ENCODE measurements around the gene TRPC4AP.
"Not testable (repeated sequence)": the region's sequence is repeated elsewhere in the genome, so short reads cannot be mapped to it uniquely, and the experiment has no call there.

The TRPC4AP gene, protein sequence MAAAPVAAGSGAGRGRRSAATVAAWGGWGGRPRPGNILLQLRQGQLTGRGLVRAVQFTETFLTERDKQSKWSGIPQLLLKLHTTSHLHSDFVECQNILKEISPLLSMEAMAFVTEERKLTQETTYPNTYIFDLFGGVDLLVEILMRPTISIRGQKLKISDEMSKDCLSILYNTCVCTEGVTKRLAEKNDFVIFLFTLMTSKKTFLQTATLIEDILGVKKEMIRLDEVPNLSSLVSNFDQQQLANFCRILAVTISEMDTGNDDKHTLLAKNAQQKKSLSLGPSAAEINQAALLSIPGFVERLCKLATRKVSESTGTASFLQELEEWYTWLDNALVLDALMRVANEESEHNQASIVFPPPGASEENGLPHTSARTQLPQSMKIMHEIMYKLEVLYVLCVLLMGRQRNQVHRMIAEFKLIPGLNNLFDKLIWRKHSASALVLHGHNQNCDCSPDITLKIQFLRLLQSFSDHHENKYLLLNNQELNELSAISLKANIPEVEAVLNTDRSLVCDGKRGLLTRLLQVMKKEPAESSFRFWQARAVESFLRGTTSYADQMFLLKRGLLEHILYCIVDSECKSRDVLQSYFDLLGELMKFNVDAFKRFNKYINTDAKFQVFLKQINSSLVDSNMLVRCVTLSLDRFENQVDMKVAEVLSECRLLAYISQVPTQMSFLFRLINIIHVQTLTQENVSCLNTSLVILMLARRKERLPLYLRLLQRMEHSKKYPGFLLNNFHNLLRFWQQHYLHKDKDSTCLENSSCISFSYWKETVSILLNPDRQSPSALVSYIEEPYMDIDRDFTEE

DNA sequence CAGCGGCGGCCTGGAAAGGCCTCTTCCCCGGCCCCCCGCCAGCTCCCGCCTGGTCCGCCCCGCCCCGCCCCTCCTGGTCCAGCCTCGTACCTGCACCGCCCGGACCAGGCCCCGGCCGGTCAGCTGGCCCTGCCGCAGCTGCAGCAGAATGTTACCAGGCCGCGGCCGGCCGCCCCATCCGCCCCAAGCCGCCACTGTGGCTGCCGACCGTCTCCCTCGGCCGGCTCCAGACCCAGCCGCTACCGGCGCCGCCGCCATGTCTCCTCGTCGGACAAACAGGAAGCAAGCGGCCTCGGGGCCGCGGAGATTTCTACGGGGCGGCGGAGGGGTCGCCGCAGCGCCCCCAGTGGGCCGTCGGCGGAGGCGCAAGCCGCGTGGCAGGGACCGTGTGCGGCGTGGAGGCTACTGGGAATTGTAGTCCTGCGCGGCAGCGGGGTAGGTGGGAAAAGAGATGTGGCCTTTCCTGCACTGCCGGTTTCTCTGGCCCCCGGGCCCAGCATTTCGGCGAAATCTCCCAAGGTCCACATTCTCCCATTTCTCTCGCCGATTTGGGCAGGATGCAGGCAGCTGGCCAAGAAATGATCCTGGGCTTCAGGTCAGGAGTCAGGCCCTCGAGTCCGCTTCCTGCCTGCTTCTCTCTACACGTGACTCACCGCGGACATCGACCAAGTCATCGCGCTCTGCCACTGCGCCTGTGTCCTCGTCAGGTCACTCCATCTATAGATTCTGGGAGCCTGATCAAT is at the start of gene TRPC4AP:
TRPC4AP (minus strand) TSS at position 284 of the 743 bp plus-strand sequence; CDS start at position 258, 26 bp downstream.
- FAIRE-seq = no peak

DNA sequence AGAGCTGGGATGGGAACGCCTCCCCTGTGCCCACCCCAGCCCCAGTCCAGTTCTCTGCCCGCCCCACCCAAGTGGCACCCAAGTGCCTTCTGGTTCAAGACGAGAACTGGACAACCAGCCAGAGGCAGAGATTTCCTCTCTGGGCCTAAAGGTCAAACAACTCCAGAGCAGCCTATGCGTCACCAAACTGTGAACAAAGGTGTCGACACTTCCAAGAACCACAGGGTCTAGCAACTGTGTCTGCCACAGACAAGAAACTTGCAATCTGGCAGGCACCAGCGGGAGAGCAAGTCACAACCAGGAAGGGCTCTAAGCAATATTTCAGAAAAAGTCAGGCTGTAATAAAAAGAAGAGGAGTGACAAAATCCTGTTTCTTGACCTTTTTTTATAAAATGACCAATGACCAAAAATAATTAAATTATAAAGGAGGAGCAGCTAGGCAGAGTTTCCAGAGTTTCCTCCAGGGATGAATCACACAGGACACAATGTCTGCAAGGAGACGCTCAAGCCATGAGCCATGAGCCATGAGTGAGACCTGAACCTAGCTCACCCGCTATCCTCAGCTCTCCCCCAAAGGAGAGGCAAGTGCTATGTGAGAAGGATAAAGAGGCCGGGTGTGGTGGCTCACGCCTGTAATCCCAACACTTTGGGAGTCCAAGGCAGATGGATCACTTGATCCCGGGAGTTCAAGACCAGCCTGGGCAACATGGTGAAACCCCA is 43.4 kb upstream of the TRPC4AP start:
- FAIRE-seq = no peak

DNA sequence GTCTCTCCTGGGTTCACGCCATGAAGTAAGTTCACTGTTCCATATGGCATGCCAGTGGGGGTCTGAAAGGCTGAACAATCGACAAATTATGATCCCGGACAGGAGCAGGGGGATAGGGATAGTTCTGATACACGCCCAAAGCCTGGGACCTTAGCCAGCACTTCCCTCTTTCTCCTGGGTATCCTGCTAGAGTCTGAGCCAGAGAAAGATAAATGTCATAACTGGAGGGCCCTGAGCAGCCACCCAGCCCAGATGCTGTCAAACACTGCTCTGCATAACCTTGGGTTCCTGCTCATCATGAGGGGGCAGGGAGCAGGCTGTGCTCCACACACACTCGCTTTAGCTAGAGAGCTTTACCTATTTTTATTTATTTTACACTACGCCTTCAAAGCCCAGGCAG is 42.3 kb upstream of the TRPC4AP start:
- no peak for FAIRE-seq

DNA sequence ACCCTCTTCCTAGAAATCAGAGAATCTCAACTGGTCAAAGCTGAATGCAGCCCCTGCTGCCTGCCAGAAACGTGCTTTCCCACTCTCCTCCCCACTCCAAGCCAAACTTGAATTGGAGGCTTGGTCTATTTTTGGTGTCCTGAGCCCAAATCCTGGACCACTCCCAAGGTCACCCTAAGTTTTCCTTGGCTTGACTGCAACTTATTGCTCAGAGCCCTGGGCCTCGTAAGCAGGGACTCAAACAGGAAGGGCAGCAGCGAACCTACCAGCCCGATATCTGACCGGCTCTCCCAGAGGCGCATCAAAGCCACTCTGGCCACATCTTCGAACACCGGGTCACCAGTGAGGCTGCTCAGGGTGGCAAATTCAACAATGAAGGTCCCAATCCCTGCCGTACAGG is 41.9 kb upstream of the TRPC4AP start:
- no peak for FAIRE-seq

- no peak for FAIRE-seq
These were observed 41.1 kb upstream of the TRPC4AP start for GRCh38 chr20:35133735-35134134.

DNA sequence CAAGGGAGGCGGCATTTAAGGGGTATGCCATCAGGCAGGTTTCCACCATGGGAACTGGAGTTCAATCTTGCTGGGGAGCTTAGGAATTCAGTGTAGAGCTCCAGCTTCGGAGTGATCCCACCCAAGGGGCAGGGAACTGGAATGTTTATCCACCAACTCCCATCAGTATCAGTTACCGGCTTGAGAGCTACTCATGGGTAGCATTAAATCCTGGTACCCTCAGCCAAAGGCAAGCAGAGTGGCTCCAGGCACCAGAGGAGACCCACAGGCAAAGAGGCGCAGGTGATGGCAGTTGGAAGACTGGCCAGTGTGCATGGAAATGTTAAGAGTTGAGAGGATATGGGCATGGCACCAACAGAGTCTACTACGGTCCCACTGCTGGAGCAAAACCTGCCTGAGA is 40.4 kb upstream of the TRPC4AP start:
- no peak for FAIRE-seq

DNA sequence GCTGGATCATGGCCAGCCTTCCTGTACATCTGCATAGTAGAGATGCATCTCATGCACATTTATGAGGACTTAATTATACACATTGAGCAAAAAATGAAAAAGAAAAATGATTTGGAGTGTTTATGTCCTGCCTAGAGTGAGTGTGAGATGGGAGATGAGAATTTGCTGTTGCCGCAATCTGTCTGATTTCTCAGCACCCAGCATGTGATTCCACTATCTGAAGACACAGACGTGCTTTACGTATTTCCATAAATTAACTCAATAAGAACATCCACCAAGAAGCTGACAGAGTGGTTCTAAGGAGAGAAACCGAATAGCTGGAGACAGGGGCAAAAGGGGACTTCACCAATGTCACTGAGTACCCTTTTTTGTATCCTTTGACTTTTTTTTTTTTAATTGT is 39.3 kb upstream of the TRPC4AP start:
- no peak for FAIRE-seq

DNA sequence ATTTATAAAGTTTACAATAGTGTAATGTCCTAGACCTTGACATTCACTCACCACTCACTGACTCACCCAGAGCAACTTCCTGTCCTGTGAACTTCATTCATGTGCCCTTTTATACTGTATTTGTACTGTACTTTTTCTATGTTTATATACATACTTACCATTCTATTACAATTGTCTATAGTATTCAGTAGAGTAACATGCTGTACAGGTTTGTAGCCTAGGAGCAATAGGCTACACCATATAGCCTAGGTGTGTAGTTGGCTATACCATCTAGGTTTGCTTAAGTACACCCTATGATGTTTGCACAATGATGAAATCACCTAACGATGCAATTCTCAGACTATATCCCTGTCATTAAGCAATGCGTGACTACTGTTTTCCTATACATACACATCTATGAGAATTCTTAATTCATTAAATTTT is 37.1 kb upstream of the TRPC4AP start:
- FAIRE-seq = no peak

GRCh38 chr20:35125753-35126152 is 33.1 kb upstream of the TRPC4AP start:
- FAIRE-seq = no peak

DNA sequence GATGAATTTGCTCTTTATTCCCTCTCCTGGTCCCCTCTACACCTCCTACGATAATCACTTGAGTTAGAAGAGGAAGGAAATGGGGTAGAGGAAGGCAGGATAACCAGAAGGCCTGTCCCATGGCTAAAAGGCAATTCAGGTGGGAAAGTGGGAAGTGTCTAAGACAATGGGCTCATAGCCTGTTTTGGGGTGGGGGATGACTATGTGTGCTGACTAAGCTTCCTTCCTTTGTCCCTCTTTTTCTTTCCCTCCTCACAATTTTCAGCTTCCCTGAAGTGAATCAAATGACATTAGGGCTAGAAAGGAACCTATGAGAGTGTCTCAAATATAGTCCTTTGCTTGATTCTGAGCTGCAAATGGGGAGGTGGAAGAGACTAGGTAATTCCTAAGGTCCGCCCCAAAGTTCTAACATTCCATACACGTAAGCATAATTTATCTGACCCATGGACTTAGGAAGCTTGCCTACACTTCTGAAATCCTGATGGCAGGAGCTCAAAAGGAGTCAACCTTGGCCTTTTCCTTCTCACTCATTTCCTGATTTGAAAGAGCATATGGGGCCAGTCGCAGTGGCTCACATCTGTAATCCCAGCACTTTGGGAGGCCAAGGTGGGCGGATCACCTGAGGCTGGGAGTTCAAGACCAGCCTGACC is 30.3 kb upstream of the TRPC4AP start:
- FAIRE-seq = no peak

DNA sequence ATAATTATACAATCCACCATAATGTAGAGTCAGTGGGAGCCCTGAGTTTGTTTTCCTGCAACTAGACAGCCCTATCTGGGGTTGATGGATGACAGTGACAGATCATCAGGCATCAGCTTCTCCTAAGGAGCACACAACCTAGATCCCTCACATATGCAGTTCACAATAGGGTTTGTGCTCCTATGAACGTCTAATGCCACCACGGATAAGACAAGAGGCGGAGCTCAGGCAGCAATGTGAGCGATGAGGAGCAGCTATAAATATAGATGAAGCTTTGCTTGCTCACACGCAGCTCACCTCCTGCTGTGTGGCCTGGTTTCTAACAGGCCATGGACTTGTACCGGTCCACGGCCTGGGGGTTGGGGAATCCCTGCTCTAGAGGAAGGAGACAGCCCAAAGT is 28.6 kb upstream of the TRPC4AP start:
- no peak for FAIRE-seq

- no peak for FAIRE-seq
These were observed 27.6 kb upstream of the TRPC4AP start for GRCh38 chr20:35120012-35120701.

GRCh38 chr20:35117629-35118028 is 25.0 kb upstream of the TRPC4AP start:
- no peak for FAIRE-seq

- no peak for FAIRE-seq
These were observed 24.6 kb upstream of the TRPC4AP start for GRCh38 chr20:35117196-35117595.

DNA sequence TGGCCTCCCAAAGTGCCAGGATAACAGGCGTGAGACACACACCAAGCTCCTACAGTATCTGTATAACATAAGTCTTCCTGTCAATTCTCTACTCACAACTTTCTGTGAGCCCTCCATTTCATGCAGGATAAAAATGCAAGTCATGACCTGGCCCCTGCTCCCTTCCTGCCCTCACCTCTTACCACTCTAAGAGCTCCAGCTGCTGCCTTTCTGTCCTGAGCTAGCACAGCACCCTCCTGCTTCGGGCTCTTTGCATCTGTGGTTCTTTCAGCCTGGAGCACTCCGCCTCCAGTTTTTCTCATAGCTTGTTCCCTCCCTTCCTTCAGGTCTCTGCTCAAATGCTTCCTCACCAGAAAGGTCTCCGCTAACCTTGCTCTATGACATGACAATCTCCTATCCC is 23.7 kb upstream of the TRPC4AP start:
- no peak for FAIRE-seq

DNA sequence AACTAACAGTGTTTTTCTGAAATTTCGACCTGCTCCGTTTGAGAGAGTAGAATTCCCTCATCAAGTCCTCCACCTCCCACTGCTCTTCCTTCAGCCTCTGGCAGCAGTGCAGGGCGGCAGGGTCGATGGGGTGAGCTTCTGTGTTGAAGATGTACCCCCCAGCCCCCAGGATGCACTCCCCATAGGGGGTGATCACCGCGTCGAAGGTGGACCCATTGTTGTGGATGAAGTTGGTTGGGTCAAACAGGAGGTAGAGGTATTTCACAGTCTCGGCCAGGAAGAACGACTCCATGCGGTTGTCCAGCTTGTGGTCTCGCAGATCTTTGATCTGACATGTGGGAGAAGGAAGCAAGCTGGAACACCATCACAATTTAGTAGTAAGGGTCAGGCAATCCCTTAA is 23.0 kb upstream of the TRPC4AP start:
- FAIRE-seq = no peak

DNA sequence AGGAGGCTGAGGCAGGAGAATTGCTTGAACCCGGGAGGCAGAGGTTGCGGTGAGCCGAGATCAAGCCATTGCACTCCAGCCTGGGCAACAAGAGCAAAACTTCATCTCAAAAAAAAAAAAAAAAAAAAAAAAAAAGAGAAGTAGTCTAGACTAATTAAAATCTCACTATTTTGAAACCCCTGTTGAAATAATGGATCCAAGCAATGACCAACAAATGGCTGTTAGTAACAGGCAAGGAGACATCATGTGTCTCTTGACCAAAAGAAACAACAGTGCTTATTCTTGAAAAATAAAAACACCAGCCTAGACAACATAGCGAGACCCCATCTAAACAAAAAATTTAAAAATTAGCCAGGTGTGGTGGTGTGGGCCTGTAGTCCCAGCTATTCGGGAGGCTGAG is 19.7 kb upstream of the TRPC4AP start:
- FAIRE-seq = not testable (repeated sequence)

DNA sequence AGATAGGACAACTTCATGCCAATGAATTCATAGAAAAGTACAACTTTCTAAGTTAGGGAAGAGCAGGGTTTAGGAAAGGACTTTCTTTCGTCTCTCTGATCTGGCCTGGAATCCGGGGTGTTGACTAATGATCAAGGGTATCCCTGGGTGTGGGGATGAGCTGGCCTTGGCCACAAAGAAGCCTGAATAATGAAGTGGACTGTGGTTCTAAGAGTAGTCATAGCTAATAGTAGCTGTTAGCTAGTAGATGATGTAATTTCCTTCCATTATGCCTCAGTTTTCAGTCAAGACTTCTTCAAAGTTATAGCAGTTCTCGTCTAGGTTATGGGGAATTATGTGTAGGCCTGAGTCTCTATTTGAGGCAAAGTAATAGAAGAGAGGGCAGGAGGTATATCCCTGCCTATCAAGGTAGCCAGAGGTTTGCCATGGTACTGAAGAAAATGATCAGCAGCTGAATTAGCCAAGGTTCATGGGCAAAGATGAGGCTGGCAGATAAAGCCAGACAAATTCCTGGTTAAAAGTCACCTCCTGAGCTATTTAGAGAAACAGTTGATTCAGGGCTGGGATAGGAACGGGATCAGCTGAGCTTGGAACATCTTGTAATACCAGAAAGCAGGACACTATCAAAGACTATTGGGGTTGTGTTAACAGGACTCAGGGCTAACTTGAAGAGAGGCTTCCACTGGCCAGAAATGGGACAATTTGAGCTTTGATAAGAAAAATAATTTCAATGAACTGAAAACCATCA is 18.7 kb upstream of the TRPC4AP start:
- FAIRE-seq = no peak

DNA sequence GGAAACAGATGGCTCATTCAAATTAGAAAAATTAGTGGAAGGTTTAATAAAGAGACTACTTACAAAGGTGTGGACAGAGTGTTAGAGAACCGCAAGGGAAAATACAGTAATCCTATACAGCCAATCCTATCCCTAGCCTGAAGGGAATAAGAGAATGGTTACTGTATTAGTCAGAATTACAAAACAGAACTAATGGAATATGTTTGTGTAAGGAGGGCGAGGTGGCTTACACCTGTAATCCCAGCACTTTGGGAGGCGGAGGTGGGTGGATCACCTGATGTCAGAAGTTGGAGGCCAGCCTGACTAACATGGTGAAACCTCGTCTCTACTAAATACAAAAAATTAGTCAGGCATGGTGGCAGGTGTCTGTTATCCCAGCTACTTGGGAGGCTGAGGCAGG is 16.3 kb upstream of the TRPC4AP start:
- no peak for FAIRE-seq

DNA sequence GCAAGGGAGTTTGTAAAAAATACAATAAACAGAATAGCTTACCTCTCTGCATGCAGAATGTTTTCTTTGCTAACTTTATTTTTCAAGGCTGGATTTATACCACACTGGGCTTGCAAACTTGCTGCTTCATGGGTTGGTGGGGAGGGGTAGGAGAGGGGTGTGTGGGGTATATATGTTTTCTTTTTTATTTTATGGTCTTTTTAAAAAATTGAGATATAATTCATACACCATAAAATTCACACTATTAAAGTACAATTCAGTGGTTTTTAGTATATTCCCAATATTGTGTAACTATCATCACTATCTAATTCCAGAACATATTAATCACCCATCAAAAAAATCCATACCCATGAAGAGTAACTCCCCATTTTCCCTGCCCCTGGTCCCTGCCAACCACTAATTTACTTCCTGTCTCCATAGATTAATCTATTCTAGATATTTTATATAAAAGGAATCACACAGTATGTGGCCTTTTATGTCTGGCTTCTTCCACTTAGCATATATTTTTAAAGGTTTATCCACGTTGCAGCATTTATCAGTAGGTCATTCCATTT is 14.3 kb upstream of the TRPC4AP start:
- FAIRE-seq = no peak

Data from islet of Langerhans (tissue), 1 donor.